ENCODE measurements around the gene ROBO1. TPM values are rescaled to one million over a fixed set of nuclear protein-coding genes. Genes with fewer than 3 reads are reported as not detected.

The ROBO1 gene
- total RNA-seq, 2 experiments from 2014 or later = 0.12 to 0.20 TPM

- no peak for DNase-seq
- CTCF ChIA-PET = no interaction called here
- H3K36me3 Mint-ChIP-seq (ENCODE audit: low read depth) = no peaks in the 10 kb centered on the region
- H3K4me1 Mint-ChIP-seq (ENCODE audit: low read depth) = no peaks in the 10 kb centered on the region
- intact Hi-C loops (cut with micrococcal nuclease) = no loop called here
- peaks cover 8% of the 10 kb centered on the region for H3K9me3 Mint-ChIP-seq
- no peaks in the 10 kb centered on the region for H3K27me3 Mint-ChIP-seq (ENCODE audit: low read depth)
- no peak overlapping the region for H3K27ac Mint-ChIP-seq
- H3K4me3 Mint-ChIP-seq = no peak overlapping the region
These were observed 1025.3 kb downstream of the ROBO1 start for GRCh38 chr3:78742491-78742890.

GRCh38 chr3:78742041-78742440, 1025.8 kb downstream of the ROBO1 start:
- H3K27ac Mint-ChIP-seq = no peak overlapping the region
- DNase-seq = no peak
- CTCF ChIA-PET = no interaction called here
- no peak overlapping the region for H3K4me3 Mint-ChIP-seq
- no peaks in the 10 kb centered on the region for H3K36me3 Mint-ChIP-seq (ENCODE audit: low read depth)
- no peaks in the 10 kb centered on the region for H3K4me1 Mint-ChIP-seq (ENCODE audit: low read depth)
- intact Hi-C loops (cut with micrococcal nuclease) = no loop called here
- peaks cover 8% of the 10 kb centered on the region for H3K9me3 Mint-ChIP-seq
- H3K27me3 Mint-ChIP-seq (ENCODE audit: low read depth) = no peaks in the 10 kb centered on the region

GRCh38 chr3:78741066-78741645, 1026.6 kb downstream of the ROBO1 start:
- Mint-ChIP-seq H3K4me1 (ENCODE audit: low read depth) (no peaks in the 10 kb centered on the region), H3K9me3 (peaks cover 8% of the 10 kb centered on the region), H3K27ac (no peak overlapping the region), H3K4me3 (no peak overlapping the region), H3K27me3 (ENCODE audit: low read depth) (no peaks in the 10 kb centered on the region), H3K36me3 (ENCODE audit: low read depth) (no peaks in the 10 kb centered on the region)
- CTCF ChIA-PET = no interaction called here
- intact Hi-C loops (cut with micrococcal nuclease) = no loop called here
- no peak for DNase-seq

- H3K27ac Mint-ChIP-seq = no peak overlapping the region
- CTCF ChIA-PET = interaction anchor here (0.5 to 1.1 kb wide), 2 partner anchors 9 to 440 kb away, joined by 3 to 4 read pairs; no protein-coding TSS in a partner anchor
These were observed 1029.0 kb downstream of the ROBO1 start for GRCh38 chr3:78738833-78739232.

GRCh38 chr3:78737988-78738387, 1029.8 kb downstream of the ROBO1 start:
- DNase-seq = no peak
- Mint-ChIP-seq H3K36me3 (ENCODE audit: low read depth) (no peaks in the 10 kb centered on the region), H3K27me3 (ENCODE audit: low read depth) (no peaks in the 10 kb centered on the region), H3K27ac (no peak overlapping the region), H3K4me1 (ENCODE audit: low read depth) (no peaks in the 10 kb centered on the region), H3K4me3 (no peak overlapping the region), H3K9me3 (peaks cover 2% of the 10 kb centered on the region)
- CTCF ChIA-PET = no interaction called here
- intact Hi-C loops (cut with micrococcal nuclease) = no loop called here

More at GRCh38 chr3:78738833-78739232, 1029.0 kb downstream of the ROBO1 start:
- Mint-ChIP-seq H3K36me3 (ENCODE audit: low read depth) (no peaks in the 10 kb centered on the region), H3K4me3 (no peak overlapping the region), H3K27me3 (ENCODE audit: low read depth) (no peaks in the 10 kb centered on the region), H3K4me1 (ENCODE audit: low read depth) (no peaks in the 10 kb centered on the region), H3K9me3 (peaks cover 5% of the 10 kb centered on the region)
- intact Hi-C loops (cut with micrococcal nuclease) = no loop called here
- no peak for DNase-seq

- Mint-ChIP-seq H3K36me3 (ENCODE audit: low read depth) (no peaks in the 10 kb centered on the region), H3K4me1 (ENCODE audit: low read depth) (no peaks in the 10 kb centered on the region), H3K27me3 (ENCODE audit: low read depth) (no peaks in the 10 kb centered on the region), H3K4me3 (no peak overlapping the region), H3K9me3 (peaks cover 3% of the 10 kb centered on the region), H3K27ac (no peak overlapping the region)
- DNase-seq = no peak
- intact Hi-C loops (cut with micrococcal nuclease) = no loop called here
- CTCF ChIA-PET = no interaction called here
These were observed 1030.9 kb downstream of the ROBO1 start for GRCh38 chr3:78736863-78737262.

- H3K27me3 Mint-ChIP-seq (ENCODE audit: low read depth) = no peaks in the 10 kb centered on the region
- CTCF ChIA-PET = no interaction called here
- H3K9me3 Mint-ChIP-seq = peaks cover 4% of the 10 kb centered on the region
- DNase-seq = no peak
- intact Hi-C loops (cut with micrococcal nuclease) = no loop called here
- no peak overlapping the region for H3K4me3 Mint-ChIP-seq
- no peak overlapping the region for H3K27ac Mint-ChIP-seq
- no peaks in the 10 kb centered on the region for H3K36me3 Mint-ChIP-seq (ENCODE audit: low read depth)
- H3K4me1 Mint-ChIP-seq (ENCODE audit: low read depth) = no peaks in the 10 kb centered on the region
These were observed 1033.7 kb downstream of the ROBO1 start for GRCh38 chr3:78734048-78734637.

GRCh38 chr3:78732893-78733292, 1034.9 kb downstream of the ROBO1 start:
- Mint-ChIP-seq H3K4me1 (ENCODE audit: low read depth) (no peaks in the 10 kb centered on the region), H3K27me3 (ENCODE audit: low read depth) (no peaks in the 10 kb centered on the region), H3K36me3 (ENCODE audit: low read depth) (no peaks in the 10 kb centered on the region), H3K4me3 (no peak overlapping the region), H3K9me3 (peaks cover 3% of the 10 kb centered on the region), H3K27ac (no peak overlapping the region)
- DNase-seq = no peak
- intact Hi-C loops (cut with micrococcal nuclease) = no loop called here
- CTCF ChIA-PET = no interaction called here

GRCh38 chr3:78732471-78732870, 1035.3 kb downstream of the ROBO1 start:
- Mint-ChIP-seq H3K4me3 (no peak overlapping the region), H3K27ac (no peak overlapping the region), H3K27me3 (ENCODE audit: low read depth) (no peaks in the 10 kb centered on the region), H3K4me1 (ENCODE audit: low read depth) (no peaks in the 10 kb centered on the region), H3K36me3 (ENCODE audit: low read depth) (no peaks in the 10 kb centered on the region), H3K9me3 (peaks cover 3% of the 10 kb centered on the region)
- DNase-seq = no peak
- intact Hi-C loops (cut with micrococcal nuclease) = no loop called here
- CTCF ChIA-PET = no interaction called here

GRCh38 chr3:78729946-78730345, 1037.9 kb downstream of the ROBO1 start:
- no peak for DNase-seq
- Mint-ChIP-seq H3K36me3 (ENCODE audit: low read depth) (no peaks in the 10 kb centered on the region), H3K9me3 (peaks cover 3% of the 10 kb centered on the region), H3K4me1 (ENCODE audit: low read depth) (no peaks in the 10 kb centered on the region), H3K27me3 (ENCODE audit: low read depth) (no peaks in the 10 kb centered on the region), H3K4me3 (no peak overlapping the region), H3K27ac (no peak overlapping the region)
- intact Hi-C loops (cut with micrococcal nuclease) = no loop called here
- CTCF ChIA-PET = interaction anchor here (1.1 kb wide), 1 partner anchor 9 kb away, joined by 4 read pairs; no protein-coding TSS in a partner anchor

GRCh38 chr3:78728406-78729145, 1039.2 kb downstream of the ROBO1 start:
- Mint-ChIP-seq H3K4me3 (no peak overlapping the region), H3K27me3 (ENCODE audit: low read depth) (no peaks in the 10 kb centered on the region), H3K4me1 (ENCODE audit: low read depth) (no peaks in the 10 kb centered on the region), H3K27ac (no peak overlapping the region), H3K9me3 (peaks cover 3% of the 10 kb centered on the region), H3K36me3 (ENCODE audit: low read depth) (no peaks in the 10 kb centered on the region)
- CTCF ChIA-PET = no interaction called here
- intact Hi-C loops (cut with micrococcal nuclease) = no loop called here
- no peak for DNase-seq

- CTCF ChIA-PET = no interaction called here
- no peak for DNase-seq
- Mint-ChIP-seq H3K4me3 (no peak overlapping the region), H3K9me3 (peaks cover 1% of the 10 kb centered on the region), H3K4me1 (ENCODE audit: low read depth) (no peaks in the 10 kb centered on the region), H3K27ac (no peak overlapping the region), H3K27me3 (ENCODE audit: low read depth) (no peaks in the 10 kb centered on the region), H3K36me3 (ENCODE audit: low read depth) (no peaks in the 10 kb centered on the region)
- intact Hi-C loops (cut with micrococcal nuclease) = no loop called here
These were observed 1041.3 kb downstream of the ROBO1 start for GRCh38 chr3:78726545-78726944.

GRCh38 chr3:78725703-78726246, 1042.0 kb downstream of the ROBO1 start:
- Mint-ChIP-seq H3K27ac (no peak overlapping the region), H3K4me3 (no peak overlapping the region), H3K27me3 (ENCODE audit: low read depth) (no peaks in the 10 kb centered on the region), H3K4me1 (ENCODE audit: low read depth) (no peaks in the 10 kb centered on the region), H3K9me3 (peaks cover 1% of the 10 kb centered on the region), H3K36me3 (ENCODE audit: low read depth) (no peaks in the 10 kb centered on the region)
- CTCF ChIA-PET = no interaction called here
- intact Hi-C loops (cut with micrococcal nuclease) = no loop called here
- DNase-seq = no peak

Data from activated naive CD4-positive, alpha-beta T cell treated with anti-CD3 and anti-CD28 coated beads for 36 hours (primary cell).